ENCODE results near the gene KCNK18.
"Not testable (repeated sequence)": the region's sequence is repeated elsewhere in the genome, so short reads cannot be mapped to it uniquely, and the experiment has no call there.

Gene KCNK18

DNA sequence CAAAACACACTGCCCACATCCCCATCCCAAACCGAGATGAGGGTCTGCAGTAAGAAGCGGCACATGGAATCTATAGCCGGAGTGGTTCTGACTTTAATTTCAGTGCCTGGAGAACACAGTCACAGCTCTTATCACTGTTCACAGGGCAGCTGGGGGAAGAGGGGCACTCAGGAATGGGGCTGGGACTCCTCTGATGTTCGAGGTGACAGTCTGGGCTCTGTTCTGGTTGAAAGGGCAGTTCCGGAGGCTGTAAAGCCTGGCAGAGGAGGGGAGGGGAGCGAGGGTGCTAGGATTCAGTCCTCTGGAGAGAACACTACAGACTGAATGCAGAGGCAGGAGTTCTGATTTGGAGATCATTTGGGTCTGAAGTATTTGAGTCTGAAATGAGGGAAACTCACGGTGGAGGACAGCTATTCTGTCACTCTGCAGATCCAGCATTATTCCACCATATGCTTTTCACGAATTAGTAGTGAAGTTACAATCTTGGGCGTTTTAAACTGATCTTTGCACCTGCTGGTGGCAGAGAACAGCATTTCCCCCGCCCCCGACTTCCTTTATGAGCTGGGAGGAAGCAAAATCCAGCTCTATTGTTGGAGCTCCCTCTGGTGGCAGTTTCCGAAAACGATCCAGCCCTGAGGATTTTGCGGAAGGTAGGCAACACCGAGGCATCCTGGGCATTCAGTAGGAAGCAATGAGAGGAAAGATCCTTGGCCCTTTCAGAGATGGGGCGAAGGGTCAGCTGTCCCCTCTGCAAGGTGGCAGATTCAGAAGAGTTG lies 22.7 kb upstream of the KCNK18 start:
- peak; percentile 65 for DNase-seq

DNA sequence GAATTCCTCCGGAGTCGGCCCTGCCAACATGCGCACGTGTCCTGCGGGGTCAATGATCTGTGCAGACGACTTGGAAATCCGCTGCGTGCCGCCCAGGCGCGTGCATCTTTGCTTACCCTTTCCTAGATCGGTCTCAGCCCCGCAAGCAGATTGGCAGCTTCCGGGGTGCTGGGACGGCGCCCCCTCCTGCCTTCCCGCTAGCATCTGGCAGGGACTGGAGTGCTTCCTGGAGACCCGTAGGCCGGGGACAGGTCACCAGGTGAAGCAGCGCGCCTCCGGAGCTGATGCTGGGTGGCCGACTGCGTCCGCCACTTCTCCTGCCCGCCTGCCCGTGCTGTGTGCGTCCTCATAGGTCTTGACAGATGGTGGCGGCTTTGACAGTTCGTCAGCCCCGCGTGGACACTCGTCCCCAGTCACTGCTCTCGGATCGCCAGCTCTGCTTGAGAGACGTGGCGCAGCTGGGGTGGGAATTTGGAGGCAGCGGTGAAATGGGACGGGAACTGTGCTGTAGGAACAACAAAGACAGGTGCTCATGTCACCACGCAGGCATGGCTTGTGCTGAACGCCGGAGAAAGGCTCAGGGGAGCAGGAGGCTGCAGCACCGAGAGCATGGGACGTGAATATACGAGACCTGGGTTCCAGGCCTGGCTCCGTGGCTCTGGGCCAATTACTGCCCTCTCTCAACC lies 21.9 kb upstream of the KCNK18 start:
- DNase-seq: no peak

DNA sequence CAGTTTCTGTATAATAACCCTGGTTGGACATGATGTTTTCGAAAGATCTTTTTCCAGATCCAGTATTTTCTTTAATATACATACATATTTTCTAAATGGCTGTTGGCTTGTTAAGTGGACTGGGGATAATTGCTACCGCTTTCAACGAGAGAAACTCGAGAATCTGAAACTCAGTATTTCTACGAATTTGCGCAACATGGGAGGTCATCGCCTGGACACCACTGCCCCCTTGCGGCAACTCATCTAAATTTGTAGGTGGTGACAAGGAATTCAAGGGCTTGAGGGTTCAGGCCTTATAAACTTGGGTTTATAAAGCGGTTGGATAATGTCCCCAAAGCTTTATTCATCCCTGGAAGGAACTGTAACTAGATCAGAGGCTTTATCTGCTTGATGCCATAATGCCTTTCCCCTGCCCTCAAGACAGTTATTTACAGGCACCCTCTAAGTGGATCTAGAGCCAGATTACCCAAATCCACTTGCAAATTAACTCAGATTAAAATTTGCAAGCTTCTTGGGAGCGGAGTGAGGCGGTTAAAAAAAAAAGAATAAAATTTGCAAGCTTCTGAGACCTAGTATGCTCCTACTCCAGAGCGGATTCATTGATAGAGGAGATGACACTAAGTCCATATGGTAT lies 21.3 kb upstream of the KCNK18 start:
- peak; percentile 18 for DNase-seq

DNA sequence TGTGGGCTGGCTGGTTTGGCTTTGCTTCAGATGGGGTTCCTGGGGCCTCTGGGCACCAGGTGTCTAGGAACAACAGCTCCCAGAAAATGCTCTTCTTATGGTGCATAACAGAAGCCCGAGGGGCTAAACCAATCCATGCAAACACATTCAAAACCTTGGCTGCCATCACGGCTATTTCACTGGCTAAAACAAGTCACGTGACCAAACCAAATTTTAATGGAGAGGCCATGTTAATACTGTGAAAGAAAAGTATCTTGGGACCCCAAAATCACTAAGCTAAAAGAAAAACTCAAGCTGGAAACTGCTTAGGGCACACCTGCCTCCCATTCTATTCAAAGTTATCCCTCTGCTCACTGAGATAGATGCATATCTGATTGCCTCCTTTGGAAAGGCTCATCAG lies 19.1 kb upstream of the KCNK18 start:
- no peak for DNase-seq

DNA sequence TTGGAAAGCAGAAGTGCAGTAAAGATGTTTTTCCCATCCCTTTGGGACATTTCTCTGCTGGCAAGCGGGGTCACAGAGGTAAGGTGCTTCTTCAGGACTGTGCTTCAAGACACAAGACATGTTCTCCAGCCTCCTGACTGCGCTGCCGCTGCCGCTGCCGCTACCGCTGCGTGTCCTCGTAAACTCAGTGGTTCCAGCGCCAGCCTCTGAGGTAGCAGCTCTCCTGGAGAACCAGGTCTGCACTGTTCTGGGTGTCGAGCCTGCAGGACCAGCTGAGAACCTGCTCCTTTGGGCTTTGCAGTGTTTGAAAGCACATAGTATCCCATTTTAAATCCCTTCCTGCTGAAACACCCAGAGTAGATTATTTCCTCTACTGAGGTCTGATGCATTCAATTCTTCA lies 13.0 kb upstream of the KCNK18 start:
- no peak for DNase-seq

DNA sequence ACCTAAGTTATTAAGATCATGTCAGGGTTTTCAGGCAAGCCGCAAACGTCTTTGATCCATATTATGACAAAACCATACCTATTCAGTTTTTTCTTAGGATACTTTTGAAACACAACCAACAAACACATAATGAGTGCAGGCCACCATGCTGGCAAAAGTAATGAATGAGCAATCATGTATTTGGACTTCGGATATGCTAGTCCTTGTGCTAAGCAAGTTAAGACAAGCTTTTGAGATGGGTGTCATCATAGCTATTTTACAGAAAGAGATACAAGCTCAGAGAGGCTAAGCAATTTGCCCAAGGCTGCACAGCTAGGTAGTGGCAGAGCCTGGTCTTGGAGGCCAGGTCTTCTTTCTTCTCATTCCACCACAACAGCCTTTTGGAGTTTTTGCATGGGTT lies 12.5 kb upstream of the KCNK18 start:
- no peak for DNase-seq

DNA sequence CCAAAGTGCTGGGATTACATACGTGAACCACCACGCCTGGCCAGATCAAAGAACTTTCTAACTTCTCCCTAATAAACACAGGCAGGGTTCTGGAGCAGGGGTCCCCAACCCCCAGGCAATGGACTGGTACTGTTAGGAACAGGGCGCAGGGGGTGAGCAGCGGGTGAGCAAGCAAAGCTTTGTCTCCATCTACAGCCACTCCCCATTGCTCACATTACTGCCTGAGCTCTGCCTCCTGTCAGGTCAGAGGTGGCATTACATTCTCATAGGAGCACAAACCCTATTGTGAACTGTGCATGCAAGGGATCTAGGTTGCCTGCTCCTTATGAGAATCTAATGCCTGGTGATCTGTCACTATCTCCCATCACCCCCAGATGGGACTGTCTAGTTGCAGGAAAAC lies 11.5 kb upstream of the KCNK18 start:
- DNase-seq: not testable (repeated sequence)

DNA sequence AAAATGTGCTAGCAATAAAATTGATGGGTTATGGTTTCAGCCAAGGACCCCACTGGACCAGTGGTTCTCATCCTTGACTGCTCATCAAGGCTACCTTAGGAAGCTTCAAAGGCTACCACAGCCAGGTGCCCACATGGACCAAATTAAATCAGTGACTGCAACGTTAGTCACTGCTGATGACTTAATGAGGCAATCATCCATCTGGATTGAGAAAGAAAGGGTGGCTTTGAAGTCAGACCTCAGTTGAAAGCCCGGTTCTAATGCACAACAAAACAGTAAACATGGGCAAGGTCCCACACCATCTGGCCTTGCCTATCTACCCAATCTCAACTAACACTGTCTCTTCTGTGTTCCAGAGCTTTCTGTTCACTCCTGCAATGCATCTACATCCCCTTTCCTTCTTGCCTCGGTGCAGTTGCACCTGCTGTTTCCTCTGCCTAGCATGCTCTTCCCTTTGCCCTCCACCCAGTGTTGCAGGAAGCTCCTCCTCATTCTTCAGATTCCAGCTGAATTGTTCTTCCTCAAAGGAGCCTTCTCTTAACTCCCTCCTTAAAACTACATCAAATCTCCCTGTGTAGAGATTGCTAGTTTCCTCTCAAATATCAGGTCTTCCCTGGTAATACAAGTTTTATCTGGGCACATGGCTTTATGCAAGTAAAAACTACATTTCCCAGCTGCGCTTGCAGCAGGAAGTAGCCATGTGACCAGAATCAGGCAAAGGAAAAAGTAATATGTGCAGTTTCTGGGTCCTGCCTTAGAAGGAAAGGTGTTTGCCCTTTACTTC lies 10.3 kb upstream of the KCNK18 start:
- DNase-seq: no peak

DNA sequence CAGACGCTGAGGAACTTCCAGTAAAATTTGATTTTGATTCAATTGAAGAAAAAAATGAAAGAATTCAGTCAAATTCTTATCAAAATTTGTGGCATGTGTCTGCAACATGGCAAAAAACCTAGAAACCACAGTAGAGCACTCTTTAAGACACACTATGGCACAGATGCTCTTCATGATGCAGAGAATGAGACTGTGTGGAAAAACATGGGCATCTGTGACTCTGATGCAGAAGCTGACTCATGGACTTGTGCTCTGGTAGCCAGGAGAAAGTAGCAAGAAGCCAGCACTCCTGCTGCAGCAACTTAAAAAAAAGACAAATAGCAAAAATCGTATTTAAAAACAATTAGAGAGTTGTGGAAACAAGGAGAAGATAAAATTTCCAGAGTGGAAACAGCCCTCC lies 8.9 kb upstream of the KCNK18 start:
- DNase-seq: no peak

DNA sequence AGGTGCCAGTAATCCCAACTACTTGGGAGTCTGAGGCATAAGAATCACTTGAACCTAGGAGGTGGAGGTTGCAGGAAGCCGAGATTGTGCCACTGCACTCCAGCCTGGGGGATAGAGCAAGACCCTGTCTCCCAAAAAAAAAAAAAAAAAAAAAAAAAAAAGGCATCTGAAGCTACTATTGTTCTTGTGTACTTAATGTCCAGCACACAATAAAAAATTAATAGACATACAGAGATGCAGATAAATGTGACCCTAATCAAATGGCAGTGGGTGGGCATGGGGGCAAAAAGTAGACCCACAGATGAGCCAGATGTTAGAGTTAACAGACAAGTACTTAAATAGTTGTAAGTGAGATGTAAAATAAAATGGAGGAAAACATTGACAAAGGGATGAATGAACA lies 7.7 kb upstream of the KCNK18 start:
- DNase-seq: no peak

DNA sequence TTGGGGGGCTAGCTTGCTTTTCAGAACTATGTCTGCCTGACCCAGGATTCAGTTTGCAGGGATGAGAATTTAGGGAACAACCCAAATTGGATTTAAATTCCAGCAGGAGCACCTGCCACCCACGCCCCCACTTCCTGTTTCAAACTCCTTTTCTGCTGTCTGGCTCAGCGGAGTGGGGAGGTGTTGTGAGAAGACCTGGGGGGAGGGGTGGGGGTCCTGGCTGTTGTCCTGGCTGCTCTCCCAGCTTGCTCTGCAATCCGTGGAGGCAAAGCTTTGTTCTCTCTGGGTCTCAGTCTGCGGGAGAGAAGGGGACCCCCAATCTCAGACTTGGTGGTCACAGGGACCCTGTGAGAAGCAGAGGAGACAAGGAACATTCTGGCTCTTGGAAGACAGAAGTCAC lies 799 bp downstream of the KCNK18 start:
- DNase-seq: no peak

DNA sequence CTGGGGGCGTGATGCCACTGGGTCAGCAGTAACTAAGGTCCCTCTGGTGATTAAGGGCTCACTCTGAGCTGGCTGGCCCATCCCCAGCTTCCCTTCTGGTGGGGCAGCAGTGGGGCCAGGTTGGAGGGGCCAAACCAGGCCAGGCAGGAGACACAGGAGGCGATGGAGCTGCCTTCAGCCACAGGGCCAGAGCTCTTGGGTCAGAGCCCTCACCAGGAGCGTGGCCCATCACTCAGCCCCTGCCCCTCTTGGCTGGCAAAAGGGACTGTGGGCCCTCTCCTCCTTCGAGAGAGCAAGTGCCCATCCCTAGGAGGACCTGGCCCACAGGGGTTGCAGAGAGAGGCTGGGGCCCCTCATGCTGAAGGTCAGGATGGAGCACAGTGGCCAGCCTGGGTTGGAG lies 4.5 kb downstream of the KCNK18 start:
- no peak for DNase-seq

DNA sequence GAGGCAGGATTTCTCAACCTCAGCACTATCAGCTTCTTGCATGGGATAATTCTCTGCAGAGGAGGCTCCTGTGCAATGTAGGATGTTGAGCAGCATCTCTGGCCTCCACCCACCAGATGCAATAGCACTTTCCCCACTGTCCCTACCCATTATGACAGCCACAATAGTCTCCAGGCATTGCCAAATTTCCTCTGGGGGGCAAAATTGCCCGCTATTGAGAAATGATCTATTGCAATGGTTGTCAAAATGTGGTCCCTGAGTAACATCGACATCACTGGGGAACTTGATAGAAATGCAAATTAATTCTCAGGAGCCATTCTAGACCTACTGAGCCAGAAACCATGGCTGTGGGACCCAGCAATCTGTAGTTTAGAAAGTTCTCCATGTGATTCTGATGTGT lies 7.0 kb downstream of the KCNK18 start:
- no peak for DNase-seq

DNA sequence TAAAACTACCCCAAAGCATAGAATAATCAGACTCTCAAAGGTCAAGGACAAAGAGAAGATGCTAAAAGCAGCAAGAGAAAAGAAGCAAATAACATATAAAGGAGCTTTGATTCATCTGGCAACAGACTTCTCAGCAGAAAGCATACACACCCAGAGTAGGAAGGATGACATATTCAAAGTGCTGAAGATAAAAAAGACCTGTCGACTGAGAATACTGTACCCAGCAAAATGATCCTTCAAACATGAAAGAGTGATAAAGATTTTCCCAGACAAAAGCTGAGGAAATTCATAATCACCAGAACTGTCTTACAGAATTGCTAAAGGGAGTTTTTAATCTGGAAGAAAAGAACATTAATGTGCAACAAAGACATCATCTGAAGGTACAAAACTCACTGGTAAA lies 14.9 kb downstream of the KCNK18 start:
- DNase-seq: no peak

DNA sequence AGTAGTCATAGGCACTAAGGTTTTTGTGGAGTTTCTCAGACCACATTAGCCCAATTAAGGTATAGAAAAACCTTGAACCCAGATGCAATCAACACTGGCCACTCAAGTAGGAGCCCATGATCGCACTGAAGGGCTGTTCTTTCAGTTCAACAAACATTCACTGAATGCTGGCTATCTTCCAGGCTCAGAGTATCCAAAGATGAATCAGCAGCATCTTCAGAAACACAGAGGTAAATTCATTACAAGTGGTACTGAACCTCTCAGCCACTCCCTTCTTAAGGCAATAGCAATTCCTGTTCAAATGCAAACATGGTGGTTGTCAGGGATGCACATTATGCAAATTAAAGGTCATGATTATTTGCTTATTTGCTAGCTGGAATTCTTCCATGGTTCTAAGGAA lies 17.1 kb downstream of the KCNK18 start:
- no peak for DNase-seq

DNA sequence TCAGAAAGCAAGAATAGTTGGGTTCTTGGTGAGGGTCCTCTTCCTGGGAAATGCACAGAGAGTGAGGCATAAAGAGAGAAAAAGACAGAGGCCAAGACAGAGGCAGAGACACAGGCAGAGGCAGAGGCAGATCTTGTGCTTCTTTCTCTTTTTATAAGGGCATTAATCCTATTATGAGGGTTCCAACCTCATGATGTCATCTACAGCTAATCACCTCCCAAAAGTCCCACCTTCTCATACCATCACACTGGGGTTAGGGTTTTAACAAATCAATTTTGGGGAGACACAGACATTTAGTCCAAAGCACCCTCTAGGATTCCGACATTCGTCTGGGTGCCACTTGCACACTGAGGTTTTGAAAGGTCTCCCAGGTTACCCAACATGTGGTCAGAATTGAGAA lies 17.8 kb downstream of the KCNK18 start:
- no peak for DNase-seq

DNA sequence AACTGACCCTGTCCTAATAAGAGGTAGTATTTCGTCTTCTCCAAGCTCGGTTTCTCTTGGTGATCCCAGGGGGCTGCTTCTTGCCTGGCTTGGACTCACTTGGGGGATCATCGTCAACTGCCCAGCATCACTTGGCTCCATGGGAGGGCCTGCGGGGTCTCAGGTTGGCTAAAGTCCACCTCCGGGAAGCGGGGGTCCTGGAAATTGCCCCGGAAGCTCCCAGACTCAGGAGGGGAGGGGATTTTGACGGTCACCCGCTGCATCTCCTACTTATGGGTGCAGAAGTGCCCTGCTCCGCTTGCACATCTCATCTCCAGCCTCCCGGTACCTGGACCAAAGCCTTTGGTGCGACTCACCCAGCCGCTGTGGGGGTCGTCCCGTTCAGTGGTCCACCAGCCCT lies 18.7 kb downstream of the KCNK18 start:
- DNase-seq: no peak

DNA sequence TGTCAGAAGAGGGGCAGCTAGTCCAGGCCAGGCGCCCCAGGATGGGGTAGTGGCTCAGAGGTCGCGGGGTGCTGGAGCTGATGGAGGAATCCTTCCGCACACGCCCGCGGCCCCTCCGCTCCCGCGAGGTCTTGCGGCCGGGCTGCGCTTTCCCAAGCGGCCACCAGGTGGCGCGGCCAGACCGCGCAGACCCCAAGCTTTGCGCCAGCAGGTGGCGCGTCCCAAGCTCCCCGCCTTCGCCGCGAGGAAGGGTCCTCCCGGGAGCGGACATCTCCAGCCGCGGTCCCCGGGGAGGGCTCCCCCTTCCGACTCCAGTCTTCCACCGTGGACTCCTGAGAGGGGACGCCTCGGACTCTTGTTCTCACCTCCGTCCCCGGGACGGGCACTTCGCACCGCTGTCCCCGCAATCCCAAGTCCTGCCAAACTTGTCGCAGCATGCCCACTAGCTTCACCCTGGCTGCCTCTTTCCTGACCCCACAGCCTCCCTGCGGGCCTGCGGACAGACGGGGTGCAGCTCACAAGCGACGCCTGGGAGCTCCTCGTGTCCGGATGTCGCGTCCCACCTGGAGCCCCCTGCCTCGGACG lies 19.4 kb downstream of the KCNK18 start:
- DNase-seq: peak; percentile 52

DNA sequence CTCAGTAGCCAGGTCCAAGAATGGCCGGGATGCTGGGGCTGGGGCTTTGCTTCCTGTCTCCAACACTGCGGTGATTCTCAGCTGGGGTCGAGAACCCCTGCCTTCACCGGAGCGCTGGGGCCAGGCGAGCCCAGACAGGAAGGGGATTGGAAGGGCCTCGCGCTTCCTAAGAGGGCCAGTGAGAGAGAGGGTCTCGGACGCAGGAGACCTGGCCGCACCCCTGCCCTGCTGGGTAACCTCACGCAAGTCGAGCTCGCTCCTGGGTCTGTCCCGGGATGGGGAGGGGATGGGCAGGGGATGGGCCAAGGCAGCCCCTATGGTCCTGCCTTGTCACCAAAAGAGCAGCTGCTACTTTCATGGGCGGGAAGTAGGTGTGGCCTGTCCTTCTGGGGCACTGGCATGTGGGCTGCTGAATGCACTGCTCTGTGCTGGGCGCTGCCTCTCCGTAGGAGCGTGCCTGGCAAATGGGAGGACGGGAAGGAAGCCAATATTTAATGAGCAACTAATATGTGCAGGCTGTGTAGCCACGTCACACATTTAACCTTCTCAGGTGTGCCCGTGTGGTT lies 20.0 kb downstream of the KCNK18 start:
- DNase-seq: no peak

DNA sequence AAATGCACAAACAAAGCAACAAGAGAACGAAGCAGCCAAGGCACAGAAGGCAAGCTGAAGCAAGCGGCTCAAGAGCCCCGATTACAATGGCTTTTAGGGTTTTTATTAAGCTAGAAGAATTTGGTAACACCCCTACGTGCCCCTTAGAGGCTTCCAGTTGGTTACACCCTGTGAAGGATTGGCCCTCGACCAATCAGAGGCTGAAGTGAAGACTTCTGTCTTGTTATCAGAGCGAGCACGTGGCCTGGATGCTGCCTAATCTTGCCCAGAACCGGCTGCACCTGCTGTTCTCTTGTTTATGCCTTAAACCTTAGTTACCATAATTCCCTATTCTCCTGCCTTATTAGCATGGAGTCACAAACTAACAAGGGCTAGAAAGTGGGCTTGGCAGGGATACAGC lies 21.4 kb downstream of the KCNK18 start:
- DNase-seq: no peak

DNA sequence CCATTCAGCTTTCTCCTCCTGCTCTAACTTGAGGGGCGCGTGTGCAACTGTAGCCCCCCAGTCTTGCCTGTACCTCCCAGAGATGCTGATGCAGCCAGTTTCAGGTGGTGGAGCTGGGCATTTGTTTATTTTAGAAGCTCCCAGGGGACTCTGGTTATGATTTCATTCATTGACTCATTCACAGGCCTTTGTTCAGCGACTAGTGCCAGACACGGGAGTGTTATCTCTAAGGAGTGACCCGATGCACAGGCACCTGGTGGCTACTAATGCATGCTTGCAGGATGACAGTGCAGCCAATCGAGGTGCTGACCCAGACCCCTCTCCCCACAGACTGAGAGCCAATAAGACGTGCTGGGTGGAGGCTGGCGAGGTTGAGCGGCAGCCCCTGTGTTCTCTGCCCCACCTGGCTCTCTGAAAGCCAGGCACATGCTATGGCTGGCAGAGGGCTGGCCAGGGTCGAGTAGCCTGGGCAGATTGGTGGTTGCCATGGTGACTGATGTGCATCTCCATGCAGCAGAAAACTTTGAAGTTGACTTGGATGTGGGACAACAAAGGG lies 23.9 kb downstream of the KCNK18 start:
- peak; percentile 27 for DNase-seq

DNA sequence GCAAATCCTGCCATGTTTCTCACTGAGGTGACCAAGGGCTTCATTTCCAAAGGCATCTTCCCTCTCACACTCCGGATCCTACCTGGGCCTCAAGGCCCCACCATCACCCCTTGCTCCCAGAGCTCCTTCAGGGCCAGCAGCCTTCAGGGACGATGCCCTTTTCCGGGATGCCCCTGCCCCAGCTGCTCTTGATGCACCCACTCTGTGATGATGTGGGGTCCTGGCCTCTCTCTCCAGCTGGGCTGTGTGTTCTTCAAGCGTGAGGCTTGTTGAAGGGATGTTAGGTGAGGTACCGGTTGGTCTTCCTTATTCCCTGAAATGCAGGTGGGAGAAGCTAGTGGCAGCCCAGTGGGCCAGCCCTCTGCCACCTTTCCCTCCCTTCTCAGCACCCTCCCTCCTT lies 25.3 kb downstream of the KCNK18 start:
- no peak for DNase-seq
